ENCODE results near the gene UTP11. TPM values are rescaled to one million over a fixed set of nuclear protein-coding genes. Genes with fewer than 3 reads are reported as not detected.

Gene UTP11
- total RNA-seq, 4 donors from 2014 or later, result 34.6 to 49.8 (median 37.9) TPM

- TF ChIP-seq POLR2A (IDR thresholded peaks at IDR 0.05) (no peak), CTCF (IDR thresholded peaks at IDR 0.05) (no peak)
- no peak for DNase-seq (ENCODE audit: low spot score in 2 of 2)
- intact Hi-C loops (cut with DNase I; ENCODE audit: low total_unique reads), result no loop called here
- no peak overlapping the region for H3K4me3 ChIP-seq (ENCODE audit: low read depth, poor library complexity, severe bottlenecking)
- 55 to 62% methylated on average over 2 of the region's 2 CpGs for WGBS, 2 donors
Observed at GRCh38 chr1:38060498-38060897, 48.0 kb downstream of the UTP11 start.

GRCh38 chr1:38061290-38061689 lies 48.8 kb downstream of the UTP11 start:
- H3K4me3 ChIP-seq (ENCODE audit: low read depth, poor library complexity, severe bottlenecking), result no peak overlapping the region
- intact Hi-C loops (cut with DNase I; ENCODE audit: low total_unique reads), result no loop called here
- no peak for TF ChIP-seq CTCF (IDR thresholded peaks at IDR 0.05)
- no peak for TF ChIP-seq POLR2A (IDR thresholded peaks at IDR 0.05)
- 95 to 100% methylated on average over 1 of the region's 1 CpG for WGBS, 2 donors
- DNase-seq (ENCODE audit: low spot score in 2 of 2), result no peak

GRCh38 chr1:38061883-38062328 lies 49.4 kb downstream of the UTP11 start:
- intact Hi-C loops (cut with DNase I; ENCODE audit: low total_unique reads), result no loop called here
- TF ChIP-seq CTCF (IDR thresholded peaks at IDR 0.05) (no peak), POLR2A (IDR thresholded peaks at IDR 0.05) (no peak)
- DNase-seq (ENCODE audit: low spot score in 2 of 2), result no peak
- 50 to 59% methylated on average over 7 of the region's 7 CpGs for WGBS, 2 donors
- no peak overlapping the region for H3K4me3 ChIP-seq (ENCODE audit: low read depth, poor library complexity, severe bottlenecking)

GRCh38 chr1:38062361-38063288 lies 50.1 kb downstream of the UTP11 start:
- intact Hi-C loops (cut with DNase I; ENCODE audit: low total_unique reads), result no loop called here
- H3K4me3 ChIP-seq (ENCODE audit: low read depth, poor library complexity, severe bottlenecking), result no peak overlapping the region
- whole genome bisulfite sequencing, 2 donors, result 81 to 82% methylated on average over 6 of the region's 6 CpGs
- TF ChIP-seq CTCF (IDR thresholded peaks at IDR 0.05) (no peak), POLR2A (IDR thresholded peaks at IDR 0.05) (no peak)
- DNase-seq (ENCODE audit: low spot score in 2 of 2), result no peak

GRCh38 chr1:38063616-38064015 lies 51.1 kb downstream of the UTP11 start:
- no peak for TF ChIP-seq POLR2A (IDR thresholded peaks at IDR 0.05)
- TF ChIP-seq CTCF (IDR thresholded peaks at IDR 0.05), result no peak
- intact Hi-C loops (cut with DNase I; ENCODE audit: low total_unique reads), result no loop called here
- DNase-seq (ENCODE audit: low spot score in 2 of 2), result no peak
- 76 to 80% methylated on average over 5 of the region's 5 CpGs for WGBS, 2 donors
- no peak overlapping the region for H3K4me3 ChIP-seq (ENCODE audit: low read depth, poor library complexity, severe bottlenecking)
